ENCODE measurements around the gene PNKD.

Gene PNKD

GRCh38 chr2:218236829-218237228 lies 33.5 kb upstream of the PNKD start:
- TF ChIP-seq CTCF (IDR thresholded peaks at IDR 0.05; ENCODE audit: insufficient read depth, low read length, poor library complexity, severe bottlenecking): no peak
- TF ChIP-seq EZH2phosphoT487 (conservative IDR thresholded peaks at IDR 0.05; ENCODE audit: low read length): no peak
- Histone ChIP-seq H3K27ac (ENCODE audit: low read depth, low read length) (no peak overlapping the region), H3K27me3 (ENCODE audit: low read length) (no peaks in the 10 kb centered on the region), H3K79me2 (ENCODE audit: insufficient read depth, low read length) (no peaks in the 10 kb centered on the region; the same call in 1 of the 2 replicates), H2AFZ (ENCODE audit: low read depth, low read length, severe bottlenecking) (no peak overlapping the region), H3K36me3 (ENCODE audit: low read length) (peaks cover 54% of the 10 kb centered on the region), H3K9me3 (ENCODE audit: insufficient read depth, low read length) (no peaks in the 10 kb centered on the region), H3F3A (ENCODE audit: insufficient read depth) (no peaks in the 10 kb centered on the region), H3K4me3 (ENCODE audit: insufficient read depth, low read length, poor library complexity, severe bottlenecking) (no peak overlapping the region), H4K20me1 (ENCODE audit: low read depth, low read length) (0 out of 2 replicates have a peak, but pooled peaks cover 4% of the 10 kb centered on the region), H3K4me2 (ENCODE audit: low read depth, low read length, poor library complexity, severe bottlenecking) (no peak overlapping the region), H3K9me2 (replicated peaks; ENCODE audit: insufficient read depth, low read length) (no peaks in the 10 kb centered on the region), H3K9ac (ENCODE audit: low read length) (no peak overlapping the region)

GRCh38 chr2:218238887-218239286 lies 31.4 kb upstream of the PNKD start:
- no peaks in the 10 kb centered on the region; the same call in 1 of the 2 replicates for H3K79me2 ChIP-seq (ENCODE audit: insufficient read depth, low read length)
- H3K9me2 ChIP-seq (replicated peaks; ENCODE audit: insufficient read depth, low read length): no peaks in the 10 kb centered on the region
- H3K36me3 ChIP-seq (ENCODE audit: low read length): peaks cover 57% of the 10 kb centered on the region
- TF ChIP-seq EZH2phosphoT487 (conservative IDR thresholded peaks at IDR 0.05; ENCODE audit: low read length) (no peak), CTCF (IDR thresholded peaks at IDR 0.05; ENCODE audit: insufficient read depth, low read length, poor library complexity, severe bottlenecking) (no peak)
- no peak overlapping the region for H3K27ac ChIP-seq (ENCODE audit: low read depth, low read length)
- no peaks in the 10 kb centered on the region for H3K9me3 ChIP-seq (ENCODE audit: insufficient read depth, low read length)
- no peak overlapping the region for H3K9ac ChIP-seq (ENCODE audit: low read length)
- H2AFZ ChIP-seq (ENCODE audit: low read depth, low read length, severe bottlenecking): no peak overlapping the region
- no peaks in the 10 kb centered on the region for H3F3A ChIP-seq (ENCODE audit: insufficient read depth)
- H4K20me1 ChIP-seq (ENCODE audit: low read depth, low read length): no peaks in the 10 kb centered on the region
- no peak overlapping the region for H3K4me2 ChIP-seq (ENCODE audit: low read depth, low read length, poor library complexity, severe bottlenecking)
- H3K27me3 ChIP-seq (ENCODE audit: low read length): no peaks in the 10 kb centered on the region
- H3K4me3 ChIP-seq (ENCODE audit: insufficient read depth, low read length, poor library complexity, severe bottlenecking): no peak overlapping the region

GRCh38 chr2:218244204-218244603 lies 26.1 kb upstream of the PNKD start:
- Histone ChIP-seq H3K27me3 (ENCODE audit: low read length) (no peaks in the 10 kb centered on the region), H3K9ac (ENCODE audit: low read length) (no peak overlapping the region), H2AFZ (ENCODE audit: low read depth, low read length, severe bottlenecking) (no peak overlapping the region), H3K79me2 (ENCODE audit: insufficient read depth, low read length) (no peaks in the 10 kb centered on the region; the same call in 1 of the 2 replicates), H3K4me3 (ENCODE audit: insufficient read depth, low read length, poor library complexity, severe bottlenecking) (no peak overlapping the region), H3K27ac (ENCODE audit: low read depth, low read length) (no peak overlapping the region), H3K36me3 (ENCODE audit: low read length) (peaks cover 52% of the 10 kb centered on the region), H4K20me1 (ENCODE audit: low read depth, low read length) (no peaks in the 10 kb centered on the region), H3F3A (ENCODE audit: insufficient read depth) (no peaks in the 10 kb centered on the region), H3K9me3 (ENCODE audit: insufficient read depth, low read length) (no peaks in the 10 kb centered on the region), H3K9me2 (replicated peaks; ENCODE audit: insufficient read depth, low read length) (no peaks in the 10 kb centered on the region), H3K4me2 (ENCODE audit: low read depth, low read length, poor library complexity, severe bottlenecking) (no peak overlapping the region)
- no peak for TF ChIP-seq CTCF (IDR thresholded peaks at IDR 0.05; ENCODE audit: insufficient read depth, low read length, poor library complexity, severe bottlenecking)

Measured in SU-DHL-6 (cell line).